HL-60/S4 treated with phorbol 12-myristate 13-acetate at 8.2 ng/mL for 4 days and 3 days (cell line): ENCODE measurements around the gene IFRD2.

Experiments
- in situ Hi-C: fragments of 300-500 bp; cut with MboI; formaldehyde crosslinking; loops from 2 replicates; pipeline ENCODE4 v1.15.0; 2022; ENCODE audit warnings: low sequenced_read_pairs

IFRD2 gene

GRCh38 chr3:50292159-50293078 lies at the start of gene IFRD2:
TSS of gene IFRD2 (minus strand) at chr3:50292429. CDS start at chr3:50292274, 155 bp downstream.
- in situ Hi-C loops, result no loop called here

- in situ Hi-C loops, result no loop called here
Measured at GRCh38 chr3:50341537-50341936, 49.3 kb upstream of the IFRD2 start.

GRCh38 chr3:50340448-50341329 lies 48.5 kb upstream of the IFRD2 start, which contains the start of gene RASSF1:
TSS of gene RASSF1 (minus strand) at chr3:50340836. CDS start at chr3:50340805, 31 bp downstream.
- in situ Hi-C loops, result no loop called here

GRCh38 chr3:50340147-50340447 lies 47.9 kb upstream of the IFRD2 start:
- in situ Hi-C loops, result no loop called here

GRCh38 chr3:50339485-50340146 lies 47.4 kb upstream of the IFRD2 start:
- in situ Hi-C loops, result no loop called here

- in situ Hi-C loops, result no loop called here
Measured at GRCh38 chr3:50338965-50339364, 46.7 kb upstream of the IFRD2 start.

GRCh38 chr3:50337175-50337861 lies 45.1 kb upstream of the IFRD2 start:
- in situ Hi-C loops, result no loop called here

GRCh38 chr3:50336452-50337174 lies 44.4 kb upstream of the IFRD2 start:
- in situ Hi-C loops, result no loop called here

GRCh38 chr3:50334339-50335075 lies 42.3 kb upstream of the IFRD2 start:
- in situ Hi-C loops, result no loop called here

- in situ Hi-C loops, result no loop called here
Measured at GRCh38 chr3:50333744-50334328, 41.6 kb upstream of the IFRD2 start.

- in situ Hi-C loops, result no loop called here
Measured at GRCh38 chr3:50331364-50331907, 39.2 kb upstream of the IFRD2 start.

- in situ Hi-C loops, result no loop called here
Measured at GRCh38 chr3:50330330-50330729, 38.1 kb upstream of the IFRD2 start.

GRCh38 chr3:50327943-50328691 lies 35.9 kb upstream of the IFRD2 start, which contains the start of gene TUSC2:
TSS of gene TUSC2 (minus strand) at chr3:50328223. CDS start at chr3:50328099, 124 bp downstream.
- in situ Hi-C loops, result no loop called here

- in situ Hi-C loops, result no loop called here
Measured at GRCh38 chr3:50327129-50327528, 34.9 kb upstream of the IFRD2 start.

- in situ Hi-C loops, result no loop called here
Measured at GRCh38 chr3:50326182-50326541, 33.9 kb upstream of the IFRD2 start.

GRCh38 chr3:50325497-50326181 lies 33.4 kb upstream of the IFRD2 start:
- in situ Hi-C loops, result no loop called here

GRCh38 chr3:50325113-50325480 lies 32.9 kb upstream of the IFRD2 start:
- in situ Hi-C loops, result no loop called here
